ENCODE results near the gene MCM8.
"Not testable (repeated sequence)": the region's sequence is repeated elsewhere in the genome, so short reads cannot be mapped to it uniquely, and the experiment has no call there.

MCM8 gene

GRCh38 chr20:6007094-6007528 lies 56.7 kb downstream of the MCM8 start:
- DNase-seq: peak; percentile 59

GRCh38 chr20:6007529-6008103 lies 57.2 kb downstream of the MCM8 start:
- DNase-seq: no peak

GRCh38 chr20:6008254-6008653 lies 57.8 kb downstream of the MCM8 start:
- DNase-seq: peak; percentile 26

- no peak for DNase-seq
Measured at GRCh38 chr20:6012179-6012578, 61.7 kb downstream of the MCM8 start.

GRCh38 chr20:6014017-6014416 lies 63.6 kb downstream of the MCM8 start:
- DNase-seq: no peak

GRCh38 chr20:6014957-6015356 lies 64.5 kb downstream of the MCM8 start:
- DNase-seq: no peak

GRCh38 chr20:6017467-6017866 lies 67.0 kb downstream of the MCM8 start:
- DNase-seq: no peak

GRCh38 chr20:6017880-6018279 lies 67.4 kb downstream of the MCM8 start:
- DNase-seq: no peak

- no peak for DNase-seq
Measured at GRCh38 chr20:6024768-6025167, 74.3 kb downstream of the MCM8 start.

- no peak for DNase-seq
Measured at GRCh38 chr20:6026051-6026450, 75.6 kb downstream of the MCM8 start.

- no peak for DNase-seq
Measured at GRCh38 chr20:6028818-6029217, 78.4 kb downstream of the MCM8 start.

- DNase-seq: no peak
Measured at GRCh38 chr20:6029538-6029937, 79.1 kb downstream of the MCM8 start.

- DNase-seq: no peak
Measured at GRCh38 chr20:6030453-6031080, 80.1 kb downstream of the MCM8 start.

GRCh38 chr20:6032907-6033306 lies 82.5 kb downstream of the MCM8 start:
- DNase-seq: not testable (repeated sequence)

GRCh38 chr20:6034134-6034969 lies 83.9 kb downstream of the MCM8 start:
- no peak for DNase-seq

- no peak for DNase-seq
Measured at GRCh38 chr20:6036213-6036612, 85.8 kb downstream of the MCM8 start.

- DNase-seq: no peak
Measured at GRCh38 chr20:6037082-6037481, 86.6 kb downstream of the MCM8 start.

- no peak for DNase-seq
Measured at GRCh38 chr20:6038256-6038655, 87.8 kb downstream of the MCM8 start.

- DNase-seq: no peak
Measured at GRCh38 chr20:6039766-6040165, 89.3 kb downstream of the MCM8 start.

GRCh38 chr20:6040540-6040939 lies 90.1 kb downstream of the MCM8 start:
- DNase-seq: no peak

- DNase-seq: no peak
Measured at GRCh38 chr20:6040958-6041807, 90.7 kb downstream of the MCM8 start.

GRCh38 chr20:6041808-6042265 lies 91.4 kb downstream of the MCM8 start:
- DNase-seq: no peak

GRCh38 chr20:6044115-6044514 lies 93.7 kb downstream of the MCM8 start:
- DNase-seq: peak; percentile 13

Measured in NCI-H69 (cell line).